ENCODE measurements around the gene ACP6.

- TF ChIP-seq POLR2A (IDR thresholded peaks at IDR 0.05) (no peak), CTCF (IDR thresholded peaks at IDR 0.05) (no peak)
Observed at GRCh38 chr1:147641291-147641690, 29.0 kb downstream of the ACP6 start.
